ENCODE measurements around the gene TNFRSF1B.

GRCh38 chr1:12196641-12197482 lies 30.1 kb downstream of the TNFRSF1B start:
- TF ChIP-seq, protein P1, sequence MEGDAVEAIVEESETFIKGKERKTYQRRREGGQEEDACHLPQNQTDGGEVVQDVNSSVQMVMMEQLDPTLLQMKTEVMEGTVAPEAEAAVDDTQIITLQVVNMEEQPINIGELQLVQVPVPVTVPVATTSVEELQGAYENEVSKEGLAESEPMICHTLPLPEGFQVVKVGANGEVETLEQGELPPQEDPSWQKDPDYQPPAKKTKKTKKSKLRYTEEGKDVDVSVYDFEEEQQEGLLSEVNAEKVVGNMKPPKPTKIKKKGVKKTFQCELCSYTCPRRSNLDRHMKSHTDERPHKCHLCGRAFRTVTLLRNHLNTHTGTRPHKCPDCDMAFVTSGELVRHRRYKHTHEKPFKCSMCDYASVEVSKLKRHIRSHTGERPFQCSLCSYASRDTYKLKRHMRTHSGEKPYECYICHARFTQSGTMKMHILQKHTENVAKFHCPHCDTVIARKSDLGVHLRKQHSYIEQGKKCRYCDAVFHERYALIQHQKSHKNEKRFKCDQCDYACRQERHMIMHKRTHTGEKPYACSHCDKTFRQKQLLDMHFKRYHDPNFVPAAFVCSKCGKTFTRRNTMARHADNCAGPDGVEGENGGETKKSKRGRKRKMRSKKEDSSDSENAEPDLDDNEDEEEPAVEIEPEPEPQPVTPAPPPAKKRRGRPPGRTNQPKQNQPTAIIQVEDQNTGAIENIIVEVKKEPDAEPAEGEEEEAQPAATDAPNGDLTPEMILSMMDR (IDR thresholded peaks at IDR 0.05; ENCODE audit: borderline replicate concordance, extremely low read depth, low read length, poor library complexity, severe bottlenecking): no peak
- TF ChIP-seq EZH2 (IDR thresholded peaks at IDR 0.05; ENCODE audit: borderline replicate concordance, low read depth, low read length, severe bottlenecking): no peak

Data from DND-41 (cell line).